NCI-H226 (cell line): ENCODE measurements around the gene MAML2.
A peak's percentile ranks its signal among the peaks of the same experiment; 100 is the strongest.

Experiments used
- DNase-seq: peaks from one replicate; pipeline ENCODE4 v3.0.0-alpha.2; 2015

MAML2 gene

DNA sequence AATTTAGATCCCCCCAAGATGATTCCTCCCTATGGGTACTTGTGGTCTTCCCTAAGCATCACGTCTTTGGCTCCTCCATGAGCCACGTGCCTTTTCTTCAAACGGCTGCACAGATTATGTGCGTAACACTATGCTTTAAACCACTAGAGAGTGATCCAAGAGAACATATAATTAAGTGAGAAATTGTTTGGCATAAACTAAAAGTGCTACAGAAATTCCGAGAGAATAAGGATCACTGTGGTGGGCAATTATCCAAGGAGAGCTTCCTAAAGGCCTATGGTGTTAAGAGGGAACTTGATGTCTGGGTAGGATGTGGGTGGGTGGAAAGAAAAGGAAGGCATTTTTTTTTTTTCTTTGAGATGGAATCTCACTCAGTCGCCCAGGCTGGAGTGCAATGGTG is 110.9 kb downstream of the MAML2 start:
- no peak for DNase-seq

DNA sequence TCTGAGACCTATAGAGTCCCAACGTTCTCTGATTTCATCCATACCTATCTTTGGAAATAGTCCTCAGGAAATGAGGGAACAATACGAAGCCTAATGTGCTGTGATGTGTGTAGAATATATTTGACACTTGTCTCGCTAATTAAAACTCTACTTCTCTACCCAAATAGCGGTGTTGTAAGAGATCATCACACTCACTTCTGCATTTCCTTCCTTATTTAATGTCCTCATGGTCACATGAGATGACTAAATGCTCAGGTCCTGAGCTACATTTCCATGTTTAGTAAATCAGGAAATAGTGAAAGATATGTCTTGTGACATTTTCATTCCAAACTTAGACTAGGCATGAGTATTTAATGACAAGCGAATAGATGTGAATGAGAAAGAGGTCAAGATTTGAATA is 112.3 kb downstream of the MAML2 start:
- DNase-seq: no peak

DNA sequence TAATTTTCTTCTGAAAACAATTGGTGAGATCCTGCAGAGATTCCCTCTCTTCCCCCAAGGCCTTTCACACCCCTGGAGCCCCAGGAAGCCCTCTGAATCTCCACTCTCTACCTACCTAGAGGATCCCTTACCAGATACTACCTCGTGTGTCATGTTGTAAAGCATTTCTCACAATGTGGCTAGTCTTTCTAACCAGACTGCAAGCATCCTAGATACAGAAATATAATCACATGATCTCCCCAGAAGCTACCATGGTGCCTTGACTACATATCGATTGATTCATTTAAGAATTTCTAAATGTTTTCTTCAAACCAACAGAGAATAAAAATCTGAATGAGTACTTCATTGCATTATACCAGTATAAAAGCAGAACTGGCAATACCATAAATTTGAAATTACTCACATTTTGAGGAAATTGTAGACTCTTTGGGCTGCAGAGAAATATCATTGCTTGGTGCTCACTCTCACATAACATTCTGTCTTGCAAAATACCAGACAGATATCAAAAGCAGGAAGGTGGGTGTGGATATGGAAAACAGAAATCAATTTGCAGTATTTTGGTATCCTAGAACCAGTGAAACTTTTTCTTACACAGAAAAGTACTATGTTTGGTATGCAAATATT is 113.5 kb downstream of the MAML2 start:
- DNase-seq: no peak

DNA sequence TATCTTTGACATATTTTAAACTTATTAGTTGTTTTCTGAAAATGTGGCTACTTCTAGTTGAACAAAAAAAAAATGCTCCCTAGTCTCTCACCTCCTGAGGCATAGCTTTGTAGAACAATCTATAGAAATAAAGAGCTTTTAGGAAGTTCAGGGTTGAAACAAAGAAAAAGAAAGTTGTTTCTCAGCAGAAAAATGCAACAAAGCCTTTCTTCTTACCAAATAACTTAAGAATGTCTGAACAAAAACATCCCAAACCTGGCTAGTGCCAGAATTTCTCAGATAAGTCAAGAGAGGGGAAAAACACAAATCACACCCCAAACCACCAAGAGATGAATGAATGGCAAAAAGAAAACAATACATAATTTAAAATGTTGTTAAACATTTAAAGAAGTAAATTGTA is 114.1 kb downstream of the MAML2 start:
- peak; percentile 49 for DNase-seq

- peak; percentile 89 for DNase-seq
These were observed 114.5 kb downstream of the MAML2 start for GRCh38 chr11:96228473-96228891.

GRCh38 chr11:96227244-96227643 is 115.8 kb downstream of the MAML2 start:
- DNase-seq: peak; percentile 67

DNA sequence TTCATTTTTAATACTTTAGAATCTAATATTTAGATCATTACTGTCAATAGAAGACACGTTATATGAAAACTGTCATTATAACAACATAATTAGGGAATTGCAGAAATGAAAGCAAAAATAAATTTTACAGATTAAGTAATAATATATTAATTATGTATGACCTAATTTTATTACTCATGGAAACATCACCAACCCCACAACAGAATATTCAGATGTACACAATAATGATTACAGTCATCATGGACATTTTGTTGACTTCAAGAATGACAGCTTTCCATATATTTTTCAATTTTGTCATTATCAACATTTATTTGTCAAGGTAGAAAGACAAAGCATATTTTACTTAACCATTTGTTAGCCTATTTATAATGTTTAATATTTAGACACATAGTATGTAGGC is 119.9 kb downstream of the MAML2 start:
- DNase-seq: no peak

DNA sequence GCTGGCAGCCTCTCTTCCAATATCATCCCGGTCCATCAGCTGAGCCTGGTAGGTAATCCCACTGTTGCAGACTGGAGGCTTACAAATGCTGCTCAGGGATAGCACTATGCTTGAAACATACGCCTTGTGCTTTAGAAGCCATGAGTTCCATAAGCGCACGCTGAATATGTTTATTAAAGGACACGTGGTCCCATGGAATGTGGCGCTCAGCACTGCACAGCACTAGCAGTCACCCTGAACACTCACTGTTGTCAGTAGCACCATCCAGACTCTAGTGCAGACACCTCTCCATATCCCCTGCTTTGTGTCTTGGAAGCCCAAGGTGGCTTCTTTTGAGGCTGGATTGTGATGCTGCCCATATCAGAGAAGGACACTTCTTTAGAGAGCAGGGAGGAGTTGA is 120.9 kb downstream of the MAML2 start:
- DNase-seq: no peak

DNA sequence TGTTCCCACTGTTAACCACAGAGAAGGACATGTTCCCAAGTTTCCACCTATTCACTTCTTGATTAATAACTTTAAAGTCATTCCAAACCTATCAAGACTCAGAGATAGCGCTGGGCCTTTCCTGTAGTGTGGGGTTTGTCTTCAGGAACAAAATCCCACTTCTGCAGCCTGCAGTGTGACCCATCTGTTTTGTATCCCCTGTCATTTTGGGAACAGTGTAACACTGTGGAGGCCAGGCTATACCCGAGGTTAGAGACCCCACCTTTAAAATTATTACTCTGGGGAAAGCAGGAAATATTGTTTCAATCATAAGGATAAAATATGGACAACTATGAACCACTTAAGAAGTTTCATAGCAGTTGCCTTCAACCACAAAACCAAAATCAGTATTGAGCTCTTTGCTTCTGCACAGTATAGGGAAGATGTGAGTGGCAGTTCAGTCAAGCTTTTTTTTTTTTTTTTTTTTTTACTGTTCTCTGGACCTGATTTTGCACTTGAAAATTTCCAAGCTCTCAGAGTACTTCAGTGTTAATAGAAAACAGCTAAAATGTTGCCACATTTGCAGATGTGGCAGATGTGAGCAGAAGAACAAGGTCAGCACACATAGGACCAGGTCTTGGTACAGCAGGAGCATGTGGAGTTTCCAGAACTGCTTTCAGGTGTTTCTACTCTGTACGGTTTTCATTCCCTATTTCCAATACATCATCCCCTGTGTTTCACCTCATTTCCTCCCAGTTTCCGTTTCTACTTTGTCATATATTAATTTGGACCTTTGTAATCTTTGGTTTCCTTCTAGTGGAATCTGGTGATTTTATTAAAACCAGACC is 121.5 kb downstream of the MAML2 start:
- no peak for DNase-seq

- DNase-seq: no peak
These were observed 122.9 kb downstream of the MAML2 start for GRCh38 chr11:96219981-96220623.

DNA sequence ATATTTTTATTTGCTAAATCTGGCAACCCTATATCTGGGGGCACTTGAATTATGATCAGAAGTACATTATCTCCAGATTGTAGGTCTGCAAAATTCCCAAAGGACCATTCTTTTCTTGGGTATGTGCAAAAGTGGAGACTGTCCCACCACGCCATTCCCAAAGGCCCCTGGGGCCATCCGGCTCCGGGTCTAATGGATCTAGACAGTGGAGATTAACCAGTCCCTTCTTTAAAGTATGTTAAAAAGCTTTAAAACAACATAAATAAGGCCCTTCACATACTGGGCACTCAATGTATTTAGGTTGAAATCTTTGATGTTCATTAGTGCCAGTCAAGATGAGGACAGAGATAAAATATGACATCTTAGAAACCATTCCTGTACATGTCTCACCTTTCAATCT is 124.1 kb downstream of the MAML2 start:
- DNase-seq: no peak

DNA sequence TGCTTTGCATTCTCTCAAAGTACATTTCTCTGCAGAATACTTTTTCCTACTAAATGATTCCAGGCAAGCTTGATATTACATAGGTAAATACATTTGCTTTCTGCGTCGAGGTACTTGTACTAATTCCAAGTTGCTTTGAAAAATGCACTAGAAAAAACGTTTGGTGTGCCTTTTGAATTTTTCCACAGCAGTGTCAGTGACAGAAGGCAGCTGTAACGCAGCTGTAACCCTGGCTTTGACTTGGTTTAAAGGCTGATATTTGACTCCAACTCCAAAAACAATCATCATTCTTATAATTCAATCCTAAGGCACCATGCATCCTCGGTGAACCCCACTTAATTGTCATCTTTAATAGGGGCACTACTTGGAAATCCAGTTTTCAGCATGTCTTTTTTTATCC is 125.0 kb downstream of the MAML2 start:
- no peak for DNase-seq

DNA sequence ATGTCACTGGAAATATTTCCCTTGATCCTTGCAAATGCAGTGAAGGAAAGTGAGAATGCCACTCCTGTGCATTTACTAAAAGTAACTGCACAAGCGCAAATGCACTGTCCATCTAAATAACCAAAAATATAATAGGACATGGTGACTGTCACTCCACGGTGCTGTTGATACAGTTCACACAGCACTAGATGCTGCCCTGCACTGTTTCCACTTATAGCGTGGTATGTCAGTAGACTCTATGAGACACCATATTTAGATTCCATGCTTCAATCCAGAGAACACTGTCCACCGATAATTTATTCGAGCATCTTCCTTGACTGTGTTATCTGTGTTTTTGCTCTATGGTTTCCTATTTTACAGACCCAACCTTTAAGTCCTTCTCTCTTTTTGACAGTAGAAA is 125.8 kb downstream of the MAML2 start:
- DNase-seq: no peak

DNA sequence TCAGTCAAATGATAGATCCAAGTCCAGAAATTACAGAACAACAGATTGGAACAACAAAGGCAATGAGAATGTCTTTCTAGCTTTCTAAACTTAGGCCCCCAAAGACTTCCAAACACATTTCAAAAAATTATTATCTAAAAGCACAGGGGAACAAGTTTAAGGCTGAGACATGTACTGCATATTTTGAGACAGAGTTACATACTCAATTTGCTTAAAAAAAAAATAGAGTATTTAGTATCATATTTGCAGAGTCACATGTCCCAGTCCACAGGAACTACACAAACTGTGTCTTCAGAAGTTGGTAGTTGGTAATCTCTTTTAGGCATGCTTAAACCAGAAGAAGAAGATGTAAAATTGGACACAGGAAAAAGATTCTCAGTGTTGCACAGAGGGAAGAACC is 127.2 kb downstream of the MAML2 start:
- no peak for DNase-seq

GRCh38 chr11:96215110-96215782 is 127.7 kb downstream of the MAML2 start:
- no peak for DNase-seq

GRCh38 chr11:96214777-96215109 is 128.3 kb downstream of the MAML2 start:
- no peak for DNase-seq

DNA sequence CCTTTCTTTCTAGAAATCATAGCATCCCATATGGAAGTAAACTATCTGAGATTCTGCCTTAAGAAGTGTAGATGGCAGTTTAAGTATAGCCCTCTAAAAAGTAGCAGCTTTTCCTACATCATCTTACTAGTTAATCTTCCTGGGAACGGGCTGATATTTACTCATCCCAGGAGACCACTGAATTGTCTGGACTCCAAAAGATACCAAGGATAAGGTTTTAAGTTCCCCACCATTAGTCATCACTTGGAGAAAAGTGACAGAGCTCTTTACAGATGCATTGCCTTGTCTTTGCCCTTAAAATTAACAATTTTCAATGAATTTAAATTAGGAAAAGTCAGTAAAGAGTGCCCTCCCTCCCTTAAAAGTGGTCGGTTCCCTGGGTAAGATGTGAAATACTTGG is 129.5 kb downstream of the MAML2 start:
- DNase-seq: no peak

DNA sequence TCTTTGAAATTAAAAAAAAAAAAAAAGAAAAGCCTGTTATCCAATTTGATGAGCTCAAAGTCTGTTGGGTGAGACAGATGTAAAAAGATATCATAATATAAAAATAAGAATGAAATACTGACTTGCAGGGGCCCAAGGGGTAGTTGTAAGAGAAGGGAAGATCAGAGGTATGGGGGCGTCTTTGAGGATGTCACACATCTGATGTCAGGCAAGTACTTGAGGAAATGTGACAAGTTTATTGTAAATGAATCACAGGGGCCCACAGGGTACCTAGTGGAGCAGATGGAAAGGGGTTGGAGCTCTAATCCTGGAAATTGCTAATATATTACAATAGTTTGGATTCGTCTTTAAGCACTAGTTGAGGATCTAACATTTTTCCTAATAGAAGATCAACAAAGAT is 131.6 kb downstream of the MAML2 start:
- DNase-seq: no peak

DNA sequence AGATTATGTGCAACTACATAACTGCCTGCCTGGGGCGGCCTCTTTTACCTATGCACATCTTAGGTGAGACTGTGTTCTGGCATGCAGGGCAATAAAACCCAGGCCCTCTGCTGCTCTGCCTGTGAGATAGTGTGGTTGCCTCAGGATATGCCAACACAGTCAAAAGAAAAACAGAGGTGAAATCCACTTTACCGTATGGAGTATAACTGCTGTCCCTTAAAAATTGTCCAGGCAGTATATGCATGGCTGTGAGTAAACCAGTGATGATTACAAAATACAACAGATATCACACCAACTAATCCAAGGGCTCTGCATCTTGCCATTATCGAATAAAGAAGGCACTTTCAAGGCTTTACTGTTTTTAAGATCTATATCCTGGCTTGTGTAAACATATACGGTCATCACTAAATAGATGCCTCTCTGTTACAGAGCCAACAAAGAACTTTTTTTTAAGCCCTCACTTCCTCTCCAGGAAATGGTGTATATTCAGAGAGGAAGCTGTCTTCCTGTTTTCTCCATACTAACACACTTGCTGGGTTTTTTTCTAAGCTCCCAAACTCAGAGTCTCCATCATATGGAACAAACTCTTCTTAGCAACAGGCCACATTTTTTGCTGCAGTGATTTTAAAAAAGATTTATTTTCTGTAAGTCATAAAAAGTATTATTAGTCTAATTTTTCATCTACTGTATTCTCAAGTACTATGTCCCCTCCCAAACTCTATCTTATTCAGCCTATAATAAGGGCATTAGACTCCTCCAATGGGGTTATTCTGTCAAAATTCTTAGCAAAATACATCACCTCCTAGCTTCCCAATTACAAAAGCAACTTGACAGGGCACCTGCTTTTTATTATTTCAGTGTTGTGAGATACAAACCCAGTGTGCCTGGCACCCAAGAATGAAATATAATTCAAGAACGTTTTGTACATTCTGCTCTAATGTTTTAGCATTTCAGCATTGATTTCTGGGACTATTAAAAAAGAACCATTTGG is 135.2 kb downstream of the MAML2 start:
- no peak for DNase-seq

GRCh38 chr11:96206955-96207354 is 136.0 kb downstream of the MAML2 start:
- no peak for DNase-seq

DNA sequence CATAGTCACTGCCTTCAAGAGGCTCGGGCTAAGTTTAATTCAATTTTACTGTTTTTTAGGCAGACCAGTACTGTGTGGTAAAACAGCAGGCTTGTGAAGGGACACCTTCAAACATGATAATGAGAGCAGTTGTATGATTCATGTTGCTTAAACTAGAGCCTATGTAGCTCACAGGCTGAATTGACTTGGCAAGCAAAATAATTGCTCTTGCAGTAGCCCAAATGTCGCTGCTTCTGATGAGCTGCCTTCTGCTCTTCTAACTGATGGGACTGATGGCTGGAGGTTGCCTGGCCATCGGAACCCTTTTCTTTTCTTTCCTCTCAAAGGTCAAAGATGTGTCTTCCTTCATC is 137.6 kb downstream of the MAML2 start:
- no peak for DNase-seq

GRCh38 chr11:96204721-96205459 is 138.1 kb downstream of the MAML2 start:
- DNase-seq: no peak
